Kidney (tissue), 14 donors: ENCODE results near the gene CCDC7. TPM values are rescaled to one million over a fixed set of nuclear protein-coding genes. Genes with fewer than 3 reads are reported as not detected.

Experiments
- DNase-seq, 5 donors: peaks; one replicate each; pipeline ENCODE4 v3.0.0-alpha.2; 2013 to 2020
- FAIRE-seq: peaks from 2 replicates; lab custom pipeline; 2012; peaks lifted over from hg19 to GRCh38; lab: Jason Lieb, UNC
- H3K27ac ChIP-seq, 2 donors: one replicate each; pipeline ENCODE4 v1.7.0; 2013; ENCODE audit warnings: low read depth in 2 of 2, low read length in 2 of 2, inconsistent platforms in 1 of 2
- H3K27me3 ChIP-seq: one replicate; pipeline ENCODE4 v1.7.1; 2013; ENCODE audit warnings: low read length, inconsistent platforms; ENCODE audit not compliant: control insufficient read depth, insufficient read depth
- H3K36me3 ChIP-seq, 3 donors: one replicate each; pipeline versions ENCODE4 v1.7.0 to v1.7.1; 2013; ENCODE audit warnings: low read length in 3 of 3, control low read depth in 1 of 3, inconsistent platforms in 1 of 3; ENCODE audit not compliant: insufficient read depth in 3 of 3, control insufficient read depth in 2 of 3
- H3K4me1 ChIP-seq, 3 donors: one replicate each; pipeline versions ENCODE4 v1.7.0 to v1.7.1; 2013; ENCODE audit warnings: low read length in 3 of 3, inconsistent platforms in 1 of 3, low read depth in 1 of 3; ENCODE audit not compliant: control insufficient read depth in 2 of 3, insufficient read depth in 2 of 3
- H3K4me3 ChIP-seq, 3 donors: one replicate each; pipeline versions ENCODE4 v1.7.0 to v1.8.1; 2013; ENCODE audit warnings: low read length in 3 of 3, control low read depth in 1 of 3, inconsistent platforms in 1 of 3
- H3K9ac ChIP-seq, 3 donors: one replicate each; pipeline versions ENCODE4 v1.7.0 to v1.7.1; 2013; ENCODE audit warnings: low read length in 3 of 3, control low read depth in 1 of 3, inconsistent platforms in 1 of 3
- H3K9me3 ChIP-seq, 3 donors: one replicate each; pipeline versions ENCODE4 v1.7.0 to v1.7.1; 2013; ENCODE audit warnings: low read length in 3 of 3, control low read depth in 1 of 3, inconsistent platforms in 1 of 3; ENCODE audit not compliant: control insufficient read depth in 2 of 3, insufficient read depth in 1 of 3
- CTCF ChIP-seq: IDR thresholded peaks from 3 replicates; pipeline ENCODE4 v1.5.1; 2012; ENCODE audit warnings: mild to moderate bottlenecking, moderate library complexity, borderline replicate concordance; ENCODE audit not compliant: insufficient read depth; ENCODE audit errors: extremely low read depth
- intact Hi-C: fragments of 100-400 bp; cut with DNase I; formaldehyde crosslinking; loops from one replicate; pipeline ENCODE4 v1.11.1; 2022
- polyA plus RNA-seq: library from polyadenylated mRNA; stranded (reverse); fragments of 350-450 nt; fragmentation: Illumina TruSeq; extraction: RNeasy Lipid Tissue Mini Kit (QIAGEN cat#74804); gene quantifications from one replicate; pipeline ENCODE4 v1.2.3, GENCODE V29; 2014; ENCODE audit warnings: low read depth, low replicate concordance; ENCODE audit not compliant: insufficient read depth
- total RNA-seq: library from RNA; stranded (reverse); fragmentation: NEBNext Ultra II Directional; extraction: Animal tissue kit (Norgen Biotek cat#: 25700); gene quantifications from one replicate; pipeline ENCODE4 v1.2.1, GENCODE V29; 2021
- donor health status: control.
- donor health status: control.
- donor health status: control.
- donor health status: control.
- donor health status: control.
- donor health status: DM: yes; HTN: yes; CAD: no.
- donor health status: Normal renal cell carcinoma (clear cell type).

CCDC7 gene
- total and polyA plus RNA-seq, 2 donors from 2014 or later = 0.84 to 28.0 TPM

- H3K27ac ChIP-seq = no peak overlapping the region
- TF ChIP-seq CTCF = no peak
- H3K9me3 ChIP-seq = no peaks in the 10 kb centered on the region
- H3K9ac ChIP-seq = no peak overlapping the region
- no peaks in the 10 kb centered on the region for H3K4me1 ChIP-seq
- DNase-seq (no peak), FAIRE-seq (no peak)
- H3K36me3 ChIP-seq = peaks cover 11 to 41% (median 23%) of the 10 kb centered on the region in 3 donors
- intact Hi-C loops = no loop called here
- H3K4me3 ChIP-seq = no peak overlapping the region
- H3K27me3 ChIP-seq = no peaks in the 10 kb centered on the region
Observed at GRCh38 chr10:32923849-32924248, 477.9 kb downstream of the CCDC7 start.

Other genes with a start within 250 kb of the CCDC7 start
- 42.6 TPM for gene EPC1, start 99.0 kb upstream of the CCDC7 start, total RNA-seq
- 12.3 TPM for gene EPC1, start 99.0 kb upstream of the CCDC7 start, polyA plus RNA-seq